MM.1S (cell line): ENCODE results near the gene TCN2.
"Not testable (repeated sequence)": the region's sequence is repeated elsewhere in the genome, so short reads cannot be mapped to it uniquely, and the experiment has no call there.

Experiments used
- DNase-seq: peaks from one replicate; pipeline ENCODE4 v3.0.0-alpha.2; 2015
- H2AFZ ChIP-seq: fragments of 300-600 bp; sonication (generic); 2 replicates; pipeline ENCODE4 v1.6.0; 2016; ENCODE audit warnings: antibody characterized with exemption, low read length
- H3F3A ChIP-seq: fragments of 300-600 bp; sonication (generic); 2 replicates; pipeline ENCODE4 v1.6.1; 2016; ENCODE audit warnings: mild to moderate bottlenecking, antibody characterized with exemption, low read length, moderate library complexity, mixed read lengths; ENCODE audit not compliant: insufficient read depth
- H3K27ac ChIP-seq: fragments of 300-600 bp; sonication (generic); 2 replicates; pipeline ENCODE4 v1.5.1; 2016; ENCODE audit warnings: mild to moderate bottlenecking, low read length
- H3K27me3 ChIP-seq: fragments of 300-600 bp; sonication (generic); replicated peaks from 2 replicates; pipeline ENCODE4 v1.6.0; 2016; ENCODE audit warnings: low read length; ENCODE audit not compliant: insufficient read depth
- H3K36me3 ChIP-seq: fragments of 300-600 bp; sonication (generic); replicated peaks from 2 replicates; pipeline ENCODE4 v1.6.1; 2016; ENCODE audit warnings: mild to moderate bottlenecking, low read length, mixed read lengths; ENCODE audit not compliant: insufficient read depth
- H3K4me1 ChIP-seq: fragments of 300-600 bp; sonication (generic); 2 replicates; pipeline ENCODE4 v1.6.1; 2016; ENCODE audit warnings: low read length, mixed read lengths
- H3K4me2 ChIP-seq: fragments of 300-600 bp; sonication (generic); 2 replicates; pipeline ENCODE4 v1.6.0; 2016; ENCODE audit warnings: low read depth, low read length
- H3K4me3 ChIP-seq: fragments of 300-600 bp; sonication (generic); 2 replicates; pipeline ENCODE4 v1.5.1; 2016; ENCODE audit warnings: low read length, mixed read lengths
- H3K79me2 ChIP-seq: fragments of 300-600 bp; sonication (generic); 2 replicates; pipeline ENCODE4 v1.6.1; 2016; ENCODE audit warnings: mixed run types, low read length, mixed read lengths
- H3K9ac ChIP-seq: fragments of 300-600 bp; sonication (generic); 2 replicates; pipeline ENCODE4 v1.6.1; 2016; ENCODE audit warnings: low read length, mixed read lengths
- H3K9me2 ChIP-seq: fragments of 300-600 bp; sonication (generic); replicated peaks from 2 replicates; pipeline ENCODE4 v1.6.1; 2016; ENCODE audit warnings: mild to moderate bottlenecking, low read length, mixed read lengths; ENCODE audit not compliant: insufficient read depth
- H3K9me3 ChIP-seq: fragments of 300-600 bp; sonication (generic); replicated peaks from 2 replicates; pipeline ENCODE4 v1.6.1; 2016; ENCODE audit warnings: mild to moderate bottlenecking, low read length, mixed read lengths; ENCODE audit not compliant: insufficient read depth
- H4K20me1 ChIP-seq: fragments of 300-600 bp; sonication (generic); 2 replicates; pipeline ENCODE4 v1.6.1; 2016; ENCODE audit warnings: mild to moderate bottlenecking, low read length, moderate library complexity, mixed read lengths; ENCODE audit not compliant: insufficient read depth
- CTCF ChIP-seq: fragments of 300-600 bp; sonication (generic); IDR thresholded peaks from 2 replicates; pipeline ENCODE4 v1.5.1; 2016; ENCODE audit warnings: antibody characterized with exemption, low read length, mixed read lengths
- EZH2 ChIP-seq: fragments of 300-600 bp; sonication (generic); optimal IDR thresholded peaks from 2 replicates; pipeline ENCODE3; 2017; ENCODE audit warnings: low read depth, mild to moderate bottlenecking, antibody characterized with exemption, low read length, mixed read lengths
- EZH2phosphoT487 ChIP-seq: fragments of 300-600 bp; sonication (generic); IDR thresholded peaks from 2 replicates; pipeline ENCODE4 v1.6.1; 2018; ENCODE audit warnings: antibody characterized with exemption, low read length

TCN2 gene

GRCh38 chr22:30675436-30675835 is 68.5 kb downstream of the TCN2 start:
- Histone ChIP-seq H2AFZ (no peak overlapping the region), H3K9me3 (no peaks in the 10 kb centered on the region), H3K36me3 (no peaks in the 10 kb centered on the region), H3K4me3 (no peak overlapping the region), H4K20me1 (no peaks in the 10 kb centered on the region), H3K79me2 (no peaks in the 10 kb centered on the region), H3K9ac (no peak overlapping the region), H3K4me1 (no peaks in the 10 kb centered on the region), H3K27ac (no peak overlapping the region), H3K4me2 (no peak overlapping the region), H3K27me3 (no peaks in the 10 kb centered on the region), H3F3A (no peaks in the 10 kb centered on the region), H3K9me2 (no peaks in the 10 kb centered on the region)
- TF ChIP-seq CTCF (no peak), EZH2 (no peak), EZH2phosphoT487 (no peak)
- no peak for DNase-seq

GRCh38 chr22:30676565-30676964 is 69.6 kb downstream of the TCN2 start:
- not testable (repeated sequence) for H3K9me3 ChIP-seq, H3K27me3 ChIP-seq, H3K4me3 ChIP-seq, H3K9me2 ChIP-seq, H2AFZ ChIP-seq, H3K9ac ChIP-seq, H3F3A ChIP-seq, DNase-seq, H3K27ac ChIP-seq, H3K4me2 ChIP-seq, H4K20me1 ChIP-seq, H3K36me3 ChIP-seq, H3K79me2 ChIP-seq, H3K4me1 ChIP-seq
